22Rv1 (cell line): ENCODE results near the gene DNAJC28.

Experiments
- CTCF ChIP-seq: fragments of 450-650 bp; IDR thresholded peaks from 2 replicates; pipeline ENCODE4 v1.5.1; 2017; ENCODE audit warnings: mild to moderate bottlenecking
- ZFX ChIP-seq: fragments of 450-650 bp; IDR thresholded peaks from 2 replicates; pipeline ENCODE4 v1.6.1; 2017; ENCODE audit warnings: antibody characterized with exemption, borderline replicate concordance

- TF ChIP-seq CTCF: peak; percentile 42
- TF ChIP-seq ZFX: no peak
These were observed 11.6 kb downstream of the DNAJC28 start, which contains the start of gene TMEM50B for GRCh38 chr21:33479679-33480480.
